GM12878 (cell line): ENCODE results near the gene IRAK3. TPM values are rescaled to one million over a fixed set of nuclear protein-coding genes. Genes with fewer than 3 reads are reported as not detected.

Source experiments
- ATAC-seq: fragments of 200-7000 bp; cut with Tn5 transposase; 3 replicates; pipeline ENCODE4 v1.9.1; 2020; ENCODE audit warnings: mild to moderate bottlenecking, moderate library complexity
- BruUV-seq: library from RNA; stranded (reverse); fragments of 400-500 nt; replicated peaks from 2 replicates; lab custom pipeline; 2021; lab: Mats Ljungman, UMichigan
- CTCF ChIA-PET: fragments of 300-600 bp; sonication (Branson Sonifier 250); formaldehyde crosslinking; extraction: SDS; loops from one replicate; lab custom pipeline; 2021; ENCODE audit warnings: inconsistent platforms; lab: Yijun Ruan, JAX
- POLR2A ChIA-PET: fragments of 350-600 bp; formaldehyde crosslinking; extraction: SDS; loops from one replicate; lab custom pipeline; 2021; ENCODE audit warnings: inconsistent platforms; lab: Charles Lee
- RAD21 ChIA-PET: fragments of 300-600 bp; sonication (Branson Sonifier 250); formaldehyde crosslinking; loops from one replicate; lab custom pipeline; 2023; ENCODE audit warnings: antibody characterized with exemption; ENCODE audit not compliant: unreplicated experiment; lab: Charles Lee
- SMC1A ChIA-PET: fragments of 300-600 bp; sonication (Branson Sonifier 250); formaldehyde crosslinking; loops from one replicate; lab custom pipeline; 2023; ENCODE audit not compliant: unreplicated experiment, uncharacterized antibody; lab: Charles Lee
- DNase-seq: peaks from one replicate; pipeline ENCODE4 v3.0.0-alpha.2; 2011; ENCODE audit warnings: low read depth, low spot score
- FAIRE-seq: peaks from 3 replicates; lab custom pipeline; 2011; peaks lifted over from hg19 to GRCh38; lab: Jason Lieb, UNC
- H2AFZ ChIP-seq: 2 replicates; pipeline ENCODE4 v1.6.0; 2011; ENCODE audit warnings: low read depth, low read length, control low read depth; ENCODE audit not compliant: control insufficient read depth
- H3K27ac ChIP-seq: 2 replicates; pipeline ENCODE4 v1.5.1; 2011; ENCODE audit warnings: control low read depth; ENCODE audit not compliant: control insufficient read depth, insufficient read depth
- H3K27me3 ChIP-seq, 2 experiments: replicated peaks in 1 of 2; 2 replicates each; pipeline versions ENCODE4 v1.6.0 to v1.6.1; 2011; ENCODE audit warnings: low read length in 1 of 2; ENCODE audit not compliant: control insufficient read depth in 2 of 2, insufficient read depth in 2 of 2
- H3K36me3 ChIP-seq, 2 experiments: 2 replicates each; pipeline ENCODE4 v1.5.1; 2011; ENCODE audit warnings: low read length in 1 of 2; ENCODE audit not compliant: control insufficient read depth in 2 of 2, insufficient read depth in 2 of 2
- H3K4me1 ChIP-seq: 2 replicates; pipeline ENCODE4 v1.6.1; 2011; ENCODE audit warnings: mild to moderate bottlenecking, low read length, moderate library complexity, mixed read lengths; ENCODE audit not compliant: control insufficient read depth, insufficient read depth
- H3K4me2 ChIP-seq: 2 replicates; pipeline ENCODE4 v1.6.0; 2011; ENCODE audit warnings: control low read depth; ENCODE audit not compliant: control insufficient read depth, insufficient read depth
- H3K4me3 ChIP-seq: fragments of 200-600 bp; sonication (generic); 2 replicates; pipeline ENCODE4 v1.5.1; 2016
- H3K79me2 ChIP-seq: 2 replicates; pipeline ENCODE4 v1.6.0; 2011; ENCODE audit warnings: low read length; ENCODE audit not compliant: control insufficient read depth, insufficient read depth
- H3K9ac ChIP-seq: 2 replicates; pipeline ENCODE4 v1.8.0; 2011; ENCODE audit warnings: low read length, control low read depth, mixed read lengths; ENCODE audit not compliant: control insufficient read depth, insufficient read depth
- H3K9me3 ChIP-seq: replicated peaks from 3 replicates; pipeline ENCODE4 v1.5.1; 2011; ENCODE audit warnings: mild to moderate bottlenecking, low read length; ENCODE audit not compliant: control insufficient read depth, insufficient read depth
- H4K20me1 ChIP-seq: 2 replicates; pipeline ENCODE4 v1.6.0; 2011; ENCODE audit not compliant: control insufficient read depth, insufficient read depth
- BACH1 ChIP-seq: fragments of 450-650 bp; IDR thresholded peaks from 2 replicates; pipeline ENCODE4 v1.6.1; 2017; ENCODE audit warnings: mild to moderate bottlenecking, borderline replicate concordance
- CBX5 ChIP-seq: sonication (generic); IDR thresholded peaks from 2 replicates; pipeline ENCODE4 v1.6.1; 2016; ENCODE audit warnings: low read depth, moderate library complexity, mild to moderate bottlenecking, inconsistent platforms
- MEF2A ChIP-seq: IDR thresholded peaks from 2 replicates; pipeline ENCODE4 v1.6.1; 2011; ENCODE audit warnings: low read depth, mild to moderate bottlenecking, low read length, moderate library complexity; ENCODE audit not compliant: insufficient read depth
- RB1 ChIP-seq: fragments of 450-650 bp; formaldehyde crosslinking; IDR thresholded peaks from 2 replicates; pipeline ENCODE4 v1.6.1; 2017; ENCODE audit warnings: mild to moderate bottlenecking, borderline replicate concordance
- RELA ChIP-seq: fragments of 450-650 bp; IDR thresholded peaks from 2 replicates; pipeline ENCODE4 v1.8.0; 2014; ENCODE audit warnings: borderline replicate concordance; ENCODE audit not compliant: partially characterized antibody
- SMAD1 ChIP-seq: fragments of 450-650 bp; IDR thresholded peaks from 2 replicates; pipeline ENCODE4 v1.6.1; 2018; ENCODE audit warnings: mild to moderate bottlenecking, low read depth; ENCODE audit not compliant: partially characterized antibody
- SMARCA5 ChIP-seq: fragments of 450-650 bp; IDR thresholded peaks from 2 replicates; pipeline ENCODE4 v1.6.1; 2017; ENCODE audit warnings: mild to moderate bottlenecking
- SP1 ChIP-seq: IDR thresholded peaks from one replicate; pipeline ENCODE4 v1.6.1; 2011; ENCODE audit warnings: low read depth, low read length
- SUPT20H ChIP-seq: IDR thresholded peaks from 2 replicates; pipeline ENCODE4 v1.6.1; 2011; ENCODE audit warnings: low read depth, mild to moderate bottlenecking, low read length, moderate library complexity, borderline replicate concordance; ENCODE audit not compliant: control insufficient read depth
- ZBED1 ChIP-seq: IDR thresholded peaks from 2 replicates; pipeline ENCODE4 v1.6.1; 2016; ENCODE audit warnings: borderline replicate concordance
- ZNF207 ChIP-seq: fragments of 450-650 bp; IDR thresholded peaks from 2 replicates; pipeline ENCODE4 v1.6.1; 2014; ENCODE audit warnings: antibody characterized with exemption, mild to moderate bottlenecking, borderline replicate concordance
- WGBS: methylation state at CpG from one replicate; pipeline ENCODE4 v1.1.6; 2016; ENCODE audit warnings: low lambda C conversion rate; ENCODE audit not compliant: insufficient replicate concordance, insufficient coverage; ENCODE audit errors: missing lambda C conversion rate; 5-methylcytosine and 5-hydroxymethylcytosine counted together
- in situ Hi-C: fragments of 300-500 bp; cut with MboI; formaldehyde crosslinking; loops from 9 replicates; pipeline ENCODE4 v1.14.3; 2018; ENCODE audit warnings: mixed read lengths
- intact Hi-C: fragments of 100-400 bp; cut with micrococcal nuclease; formaldehyde crosslinking; loops from one replicate; pipeline ENCODE4 v1.14.2; 2022; ENCODE audit not compliant: unreplicated experiment
- polyA plus RNA-seq, 11 experiments: library from polyadenylated mRNA; depleted of rRNA in 4 of 11; unstranded in 6 of 11; stranded (reverse) in 5 of 11; fragments of >200 nt; fragmentation: Nextera tagmentation in 4 of 11; fragmentation: Illumina TruSeq in 1 of 11; extraction: Ambion mirVana in 4 of 11; extraction: Trizol in 1 of 11; gene quantifications; 1 replicate in 1 of 11; 2 replicates in 10 of 11; pipeline versions ENCODE4 v1.2.1 to v1.2.3, GENCODE V29; 2011 to 2016; ENCODE audit warnings: inconsistent platforms in 2 of 11, missing spikeins in 2 of 11, low read depth in 1 of 11
- total RNA-seq, 4 experiments: library from RNA; depleted of rRNA in 3 of 4; stranded (reverse); fragments of >200 nt in 3 of 4; fragmentation: Illumina TruSeq in 1 of 4; extraction: Trizol in 1 of 4; gene quantifications; 2 replicates each; pipeline versions ENCODE4 v1.2.1 to v1.2.3, GENCODE V29; 2013 to 2021
- TF ChIP-seq, protein P1 (sequence below): IDR thresholded peaks from 2 replicates; pipeline ENCODE4 v1.6.1; 2012; ENCODE audit warnings: low read depth, low read length, improper control_type of control experiment
- TF ChIP-seq, protein P2 (sequence below): fragments of 450-650 bp; IDR thresholded peaks from 2 replicates; pipeline ENCODE4 v1.6.1; 2017; ENCODE audit warnings: mild to moderate bottlenecking
- TF ChIP-seq, protein P3 (sequence below): IDR thresholded peaks from 2 replicates; pipeline ENCODE4 v1.6.1; 2012; ENCODE audit warnings: improper control_type of control experiment, low read depth, low read length; ENCODE audit not compliant: insufficient replicate concordance

Gene IRAK3
- total and polyA plus RNA-seq, 10 of the 15 experiments (the other 5 are each of a cell fraction or from before 2014, with no cell fraction given) = 1.4 to 14.1 (median 5.4) TPM

DNA sequence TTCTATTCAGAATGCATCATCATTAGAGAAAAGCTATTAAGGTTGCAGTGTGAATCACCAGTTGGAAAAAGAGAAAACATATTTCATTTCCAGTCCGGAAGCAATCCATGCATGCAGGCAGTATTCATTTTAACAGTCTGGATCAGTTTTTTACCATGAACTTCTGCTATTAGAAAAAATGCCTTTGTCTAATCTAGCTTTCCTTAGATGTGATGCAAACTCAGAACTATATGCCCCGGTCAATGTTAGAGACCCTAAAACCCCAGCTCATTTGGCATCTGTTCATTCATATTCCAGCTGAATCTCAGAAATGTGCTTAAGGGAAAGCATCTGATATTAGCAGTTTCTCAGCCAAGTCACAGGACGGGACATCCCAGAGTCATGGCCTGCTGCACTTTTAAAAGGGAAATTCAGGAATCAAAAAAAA, 8.5 kb downstream of the IRAK3 start:
- no peaks in the 10 kb centered on the region for H4K20me1 ChIP-seq
- ChIA-PET SMC1A (interaction anchor here (0.6 to 3.4 kb wide), 20 partner anchors 9 to 1005 kb away, joined by 3 to 20 read pairs (median 4); partner anchors contain the start of genes HELB and IRAK3), RAD21 (interaction anchor here (0.8 to 2.8 kb wide), 8 partner anchors 12 to 105 kb away, joined by 3 to 20 read pairs (median 3); partner anchors contain the start of genes HELB and TMBIM4), POLR2A (interaction anchor here (0.6 to 2.5 kb wide), 7 partner anchors 9 to 105 kb away, joined by 3 to 10 read pairs (median 4); partner anchors contain the start of genes HELB, IRAK3 and TMBIM4), CTCF (interaction anchor here (0.9 to 3.3 kb wide), 7 partner anchors 10 to 105 kb away, joined by 3 to 20 read pairs (median 4); partner anchors contain the start of gene TMBIM4)
- no peak overlapping the region for H3K27ac ChIP-seq
- H3K9me3 ChIP-seq = peaks cover 11% of the 10 kb centered on the region
- 91% methylated on average over 3 of the region's 3 CpGs for WGBS
- TSS peak; percentile 10 for BruUV-seq
- FAIRE-seq = no peak
- in situ Hi-C loops = no loop called here
- H3K27me3 ChIP-seq = no peaks in the 10 kb centered on the region
- no peak overlapping the region for H3K9ac ChIP-seq
- H3K4me1 ChIP-seq = peaks cover 21% of the 10 kb centered on the region
- no peak for DNase-seq
- no peak for ATAC-seq
- no peaks in the 10 kb centered on the region; a peak in 2 of 4 replicates for H3K36me3 ChIP-seq
- no peak overlapping the region for H3K4me3 ChIP-seq
- H3K79me2 ChIP-seq = no peaks in the 10 kb centered on the region; the same call in 1 of the 2 replicates
- intact Hi-C loops = loop anchor here (5.0 kb wide), 1 partner anchor 35 kb away; no protein-coding TSS in a partner anchor
- H3K4me2 ChIP-seq = peak overlapping the region; percentile 2; the same call in 1 of the 2 replicates
- no peak overlapping the region for H2AFZ ChIP-seq
- TF ChIP-seq ZNF207 (no peak), RB1 (no peak), ZBED1 (no peak), SMAD1 (no peak), BACH1 (no peak), SP1 (no peak), SMARCA5 (no peak), RELA (no peak), MEF2A (no peak), SUPT20H (no peak), CBX5 (no peak)
- TF ChIP-seq, protein P1, sequence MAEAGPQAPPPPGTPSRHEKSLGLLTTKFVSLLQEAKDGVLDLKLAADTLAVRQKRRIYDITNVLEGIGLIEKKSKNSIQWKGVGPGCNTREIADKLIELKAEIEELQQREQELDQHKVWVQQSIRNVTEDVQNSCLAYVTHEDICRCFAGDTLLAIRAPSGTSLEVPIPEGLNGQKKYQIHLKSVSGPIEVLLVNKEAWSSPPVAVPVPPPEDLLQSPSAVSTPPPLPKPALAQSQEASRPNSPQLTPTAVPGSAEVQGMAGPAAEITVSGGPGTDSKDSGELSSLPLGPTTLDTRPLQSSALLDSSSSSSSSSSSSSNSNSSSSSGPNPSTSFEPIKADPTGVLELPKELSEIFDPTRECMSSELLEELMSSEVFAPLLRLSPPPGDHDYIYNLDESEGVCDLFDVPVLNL = no peak
- TF ChIP-seq, protein P2, sequence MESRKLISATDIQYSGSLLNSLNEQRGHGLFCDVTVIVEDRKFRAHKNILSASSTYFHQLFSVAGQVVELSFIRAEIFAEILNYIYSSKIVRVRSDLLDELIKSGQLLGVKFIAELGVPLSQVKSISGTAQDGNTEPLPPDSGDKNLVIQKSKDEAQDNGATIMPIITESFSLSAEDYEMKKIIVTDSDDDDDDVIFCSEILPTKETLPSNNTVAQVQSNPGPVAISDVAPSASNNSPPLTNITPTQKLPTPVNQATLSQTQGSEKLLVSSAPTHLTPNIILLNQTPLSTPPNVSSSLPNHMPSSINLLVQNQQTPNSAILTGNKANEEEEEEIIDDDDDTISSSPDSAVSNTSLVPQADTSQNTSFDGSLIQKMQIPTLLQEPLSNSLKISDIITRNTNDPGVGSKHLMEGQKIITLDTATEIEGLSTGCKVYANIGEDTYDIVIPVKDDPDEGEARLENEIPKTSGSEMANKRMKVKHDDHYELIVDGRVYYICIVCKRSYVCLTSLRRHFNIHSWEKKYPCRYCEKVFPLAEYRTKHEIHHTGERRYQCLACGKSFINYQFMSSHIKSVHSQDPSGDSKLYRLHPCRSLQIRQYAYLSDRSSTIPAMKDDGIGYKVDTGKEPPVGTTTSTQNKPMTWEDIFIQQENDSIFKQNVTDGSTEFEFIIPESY = no peak
- TF ChIP-seq, protein P3, sequence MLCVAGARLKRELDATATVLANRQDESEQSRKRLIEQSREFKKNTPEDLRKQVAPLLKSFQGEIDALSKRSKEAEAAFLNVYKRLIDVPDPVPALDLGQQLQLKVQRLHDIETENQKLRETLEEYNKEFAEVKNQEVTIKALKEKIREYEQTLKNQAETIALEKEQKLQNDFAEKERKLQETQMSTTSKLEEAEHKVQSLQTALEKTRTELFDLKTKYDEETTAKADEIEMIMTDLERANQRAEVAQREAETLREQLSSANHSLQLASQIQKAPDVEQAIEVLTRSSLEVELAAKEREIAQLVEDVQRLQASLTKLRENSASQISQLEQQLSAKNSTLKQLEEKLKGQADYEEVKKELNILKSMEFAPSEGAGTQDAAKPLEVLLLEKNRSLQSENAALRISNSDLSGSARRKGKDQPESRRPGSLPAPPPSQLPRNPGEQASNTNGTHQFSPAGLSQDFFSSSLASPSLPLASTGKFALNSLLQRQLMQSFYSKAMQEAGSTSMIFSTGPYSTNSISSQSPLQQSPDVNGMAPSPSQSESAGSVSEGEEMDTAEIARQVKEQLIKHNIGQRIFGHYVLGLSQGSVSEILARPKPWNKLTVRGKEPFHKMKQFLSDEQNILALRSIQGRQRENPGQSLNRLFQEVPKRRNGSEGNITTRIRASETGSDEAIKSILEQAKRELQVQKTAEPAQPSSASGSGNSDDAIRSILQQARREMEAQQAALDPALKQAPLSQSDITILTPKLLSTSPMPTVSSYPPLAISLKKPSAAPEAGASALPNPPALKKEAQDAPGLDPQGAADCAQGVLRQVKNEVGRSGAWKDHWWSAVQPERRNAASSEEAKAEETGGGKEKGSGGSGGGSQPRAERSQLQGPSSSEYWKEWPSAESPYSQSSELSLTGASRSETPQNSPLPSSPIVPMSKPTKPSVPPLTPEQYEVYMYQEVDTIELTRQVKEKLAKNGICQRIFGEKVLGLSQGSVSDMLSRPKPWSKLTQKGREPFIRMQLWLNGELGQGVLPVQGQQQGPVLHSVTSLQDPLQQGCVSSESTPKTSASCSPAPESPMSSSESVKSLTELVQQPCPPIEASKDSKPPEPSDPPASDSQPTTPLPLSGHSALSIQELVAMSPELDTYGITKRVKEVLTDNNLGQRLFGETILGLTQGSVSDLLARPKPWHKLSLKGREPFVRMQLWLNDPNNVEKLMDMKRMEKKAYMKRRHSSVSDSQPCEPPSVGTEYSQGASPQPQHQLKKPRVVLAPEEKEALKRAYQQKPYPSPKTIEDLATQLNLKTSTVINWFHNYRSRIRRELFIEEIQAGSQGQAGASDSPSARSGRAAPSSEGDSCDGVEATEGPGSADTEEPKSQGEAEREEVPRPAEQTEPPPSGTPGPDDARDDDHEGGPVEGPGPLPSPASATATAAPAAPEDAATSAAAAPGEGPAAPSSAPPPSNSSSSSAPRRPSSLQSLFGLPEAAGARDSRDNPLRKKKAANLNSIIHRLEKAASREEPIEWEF = no peak
